HEK293 (cell line): Measurements from ENCODE around the gene ISOC2.

Experiments
- CTCF ChIA-PET: fragments of 350-600 bp; formaldehyde crosslinking; extraction: SDS; loops from one replicate; lab custom pipeline; 2021; ENCODE audit warnings: antibody characterized with exemption; lab: Yijun Ruan, JAX
- POLR2A ChIA-PET: fragments of 300-600 bp; formaldehyde crosslinking; extraction: SDS; loops from one replicate; lab custom pipeline; 2020; ENCODE audit warnings: antibody characterized with exemption, inconsistent platforms; lab: Yijun Ruan, JAX
- H3K27ac ChIP-seq: fragments of 200-500 bp; sonication (Bioruptor generic); 2 replicates; pipeline ENCODE4 v1.5.1; 2014; ENCODE audit warnings: low read depth, low read length, control low read depth, inconsistent platforms; ENCODE audit errors: extremely low read depth
- H3K36me3 ChIP-seq, 2 experiments: fragments of 200-500 bp in 1 of 2; sonication (Bioruptor generic) in 1 of 2; 1 replicate in 1 of 2; 2 replicates in 1 of 2; pipeline ENCODE4 v1.5.1; 2014 to 2017; ENCODE audit warnings: inconsistent platforms in 2 of 2, low read length in 2 of 2; ENCODE audit not compliant: control insufficient read depth in 2 of 2, insufficient read depth in 1 of 2
- H3K4me1 ChIP-seq: fragments of 200-500 bp; sonication (Bioruptor generic); 2 replicates; pipeline ENCODE4 v1.5.1; 2014; ENCODE audit warnings: mild to moderate bottlenecking, low read length, inconsistent platforms; ENCODE audit not compliant: control insufficient read depth, insufficient read depth
- H3K4me3 ChIP-seq: 2 replicates; pipeline ENCODE4 v1.5.1; 2011; ENCODE audit warnings: low read depth, mild to moderate bottlenecking, control low read depth, low read length, moderate library complexity
- H3K9me3 ChIP-seq: fragments of 200-500 bp; sonication (Bioruptor generic); 2 replicates; pipeline ENCODE4 v1.5.1; 2014; ENCODE audit warnings: low read depth, low read length, inconsistent platforms; ENCODE audit not compliant: control insufficient read depth, insufficient read depth
- HOXC10 ChIP-seq: sonication (generic); formaldehyde crosslinking; IDR thresholded peaks from 2 replicates; pipeline ENCODE4 v1.8.1; 2023; ENCODE audit warnings: mild to moderate bottlenecking, missing genetic modification reagents
- IKZF3 ChIP-seq: fragments of 450-650 bp; IDR thresholded peaks from 2 replicates; pipeline ENCODE4 v1.5.0; 2018; ENCODE audit warnings: missing biosample characterization, mild to moderate bottlenecking, missing genetic modification characterization, moderate library complexity
- KLF10 ChIP-seq: fragments of 450-650 bp; IDR thresholded peaks from 2 replicates; pipeline ENCODE4 v1.5.1; 2018; ENCODE audit warnings: missing biosample characterization, mild to moderate bottlenecking, missing genetic modification characterization
- KLF9 ChIP-seq: fragments of 450-650 bp; formaldehyde crosslinking; IDR thresholded peaks from 2 replicates; pipeline ENCODE4 v1.5.1; 2016; ENCODE audit warnings: missing biosample characterization, missing genetic modification characterization, low read depth
- PRDM1 ChIP-seq: fragments of 450-650 bp; formaldehyde crosslinking; IDR thresholded peaks from 2 replicates; pipeline ENCODE4; 2016; ENCODE audit warnings: missing biosample characterization, missing genetic modification characterization
- SCRT2 ChIP-seq: fragments of 450-650 bp; formaldehyde crosslinking; IDR thresholded peaks from 2 replicates; pipeline ENCODE4 v1.5.1; 2016; ENCODE audit warnings: missing biosample characterization, missing genetic modification characterization
- SP3 ChIP-seq: fragments of 450-650 bp; formaldehyde crosslinking; IDR thresholded peaks from 2 replicates; pipeline ENCODE4 v1.5.1; 2016; ENCODE audit warnings: missing biosample characterization, missing genetic modification characterization
- TCF7L2 ChIP-seq: IDR thresholded peaks from 2 replicates; pipeline ENCODE4 v1.6.1; 2011; ENCODE audit warnings: low read depth, mild to moderate bottlenecking, inconsistent platforms, low read length, moderate library complexity, borderline replicate concordance
- YY1 ChIP-seq: fragments of 450-650 bp; formaldehyde crosslinking; IDR thresholded peaks from 2 replicates; pipeline ENCODE4 v1.5.1; 2018; ENCODE audit warnings: missing biosample characterization, missing genetic modification characterization
- ZBTB11 ChIP-seq: fragments of 450-650 bp; formaldehyde crosslinking; conservative IDR thresholded peaks from 2 replicates; pipeline ENCODE4 v1.5.1; 2016; ENCODE audit warnings: low read depth, missing biosample characterization, missing genetic modification characterization
- ZNF112 ChIP-seq: fragments of 450-650 bp; formaldehyde crosslinking; IDR thresholded peaks from 2 replicates; pipeline ENCODE4 v1.5.0; 2017; ENCODE audit warnings: missing biosample characterization, missing genetic modification characterization
- ZNF146 ChIP-seq: fragments of 450-650 bp; formaldehyde crosslinking; IDR thresholded peaks from 2 replicates; pipeline ENCODE4 v1.5.1; 2016; ENCODE audit warnings: missing biosample characterization, missing genetic modification characterization
- ZNF169 ChIP-seq: fragments of 450-650 bp; formaldehyde crosslinking; IDR thresholded peaks from 2 replicates; pipeline ENCODE4 v1.5.1; 2016; ENCODE audit warnings: missing biosample characterization, missing genetic modification characterization
- ZNF184 ChIP-seq: fragments of 450-650 bp; IDR thresholded peaks from 2 replicates; pipeline ENCODE4 v1.5.1; 2018; ENCODE audit warnings: missing biosample characterization, mild to moderate bottlenecking, missing genetic modification characterization
- ZNF24 ChIP-seq: fragments of 450-650 bp; formaldehyde crosslinking; IDR thresholded peaks from 2 replicates; pipeline ENCODE4 v1.5.1; 2016; ENCODE audit warnings: missing biosample characterization, missing genetic modification characterization
- ZNF311 ChIP-seq: fragments of 450-650 bp; formaldehyde crosslinking; IDR thresholded peaks from 2 replicates; pipeline ENCODE4 v1.5.1; 2017; ENCODE audit warnings: missing biosample characterization, missing genetic modification characterization, borderline replicate concordance
- ZNF449 ChIP-seq: fragments of 450-650 bp; formaldehyde crosslinking; IDR thresholded peaks from 2 replicates; pipeline ENCODE4 v1.5.1; 2017; ENCODE audit warnings: missing biosample characterization, mild to moderate bottlenecking, missing genetic modification characterization, moderate library complexity
- ZNF544 ChIP-seq: fragments of 450-650 bp; formaldehyde crosslinking; IDR thresholded peaks from 2 replicates; pipeline ENCODE4 v1.5.0; 2017; ENCODE audit warnings: missing biosample characterization, missing genetic modification characterization
- ZNF548 ChIP-seq: fragments of 450-650 bp; formaldehyde crosslinking; IDR thresholded peaks from 2 replicates; pipeline ENCODE4 v1.5.1; 2016; ENCODE audit warnings: missing biosample characterization, missing genetic modification characterization
- ZNF558 ChIP-seq: fragments of 450-650 bp; formaldehyde crosslinking; IDR thresholded peaks from 2 replicates; pipeline ENCODE4 v1.5.1; 2016; ENCODE audit warnings: missing biosample characterization, missing genetic modification characterization
- ZNF596 ChIP-seq: fragments of 450-650 bp; IDR thresholded peaks from 2 replicates; pipeline ENCODE4 v1.5.0; 2018; ENCODE audit warnings: missing biosample characterization, mild to moderate bottlenecking, missing genetic modification characterization, moderate library complexity
- ZNF623 ChIP-seq: fragments of 450-650 bp; formaldehyde crosslinking; IDR thresholded peaks from 2 replicates; pipeline ENCODE4 v1.5.1; 2016; ENCODE audit warnings: missing biosample characterization, missing genetic modification characterization
- ZNF639 ChIP-seq: fragments of 450-650 bp; formaldehyde crosslinking; IDR thresholded peaks from 2 replicates; pipeline ENCODE4 v1.5.1; 2016; ENCODE audit warnings: missing biosample characterization, missing genetic modification characterization
- ZNF658 ChIP-seq: fragments of 450-650 bp; formaldehyde crosslinking; IDR thresholded peaks from 2 replicates; pipeline ENCODE4; 2016; ENCODE audit warnings: missing biosample characterization, missing genetic modification characterization
- ZNF747 ChIP-seq: fragments of 450-650 bp; formaldehyde crosslinking; IDR thresholded peaks from 2 replicates; pipeline ENCODE4 v1.5.1; 2016; ENCODE audit warnings: missing biosample characterization, missing genetic modification characterization
- ZNF837 ChIP-seq: fragments of 450-650 bp; formaldehyde crosslinking; IDR thresholded peaks from 2 replicates; pipeline ENCODE4 v1.5.1; 2016; ENCODE audit warnings: missing biosample characterization, missing genetic modification characterization
- ZNF843 ChIP-seq: fragments of 450-650 bp; formaldehyde crosslinking; IDR thresholded peaks from 2 replicates; pipeline ENCODE4 v1.5.1; 2016; ENCODE audit warnings: missing biosample characterization, missing genetic modification characterization
- ZSCAN18 ChIP-seq: fragments of 450-650 bp; formaldehyde crosslinking; IDR thresholded peaks from 2 replicates; pipeline ENCODE4 v1.5.1; 2016; ENCODE audit warnings: missing biosample characterization, missing genetic modification characterization
- ZSCAN30 ChIP-seq: fragments of 450-650 bp; IDR thresholded peaks from 2 replicates; pipeline ENCODE4 v1.5.1; 2018; ENCODE audit warnings: missing biosample characterization, mild to moderate bottlenecking, missing genetic modification characterization, moderate library complexity

The ISOC2 gene

GRCh38 chr19:55461974-55462626 is 658 bp upstream of the ISOC2 start (continued):
- TF ChIP-seq ZNF747 (tag by site-specific recombination) (no peak), ZNF596 (tag by site-specific recombination) (peak; percentile 55; the same call in 1 of the 2 replicates), ZNF623 (tag by site-specific recombination) (peak; percentile 97), ZNF843 (tag by site-specific recombination) (0 out of 2 replicates have a peak, but pooled peaks have one; percentile 20), ZSCAN30 (tag by site-specific recombination) (0 out of 2 replicates have a peak, but pooled peaks have one; percentile 26), ZNF544 (tag by site-specific recombination) (no peak)

GRCh38 chr19:55460670-55461258 is 678 bp downstream of the ISOC2 start:
- Histone ChIP-seq H3K9me3 (no peaks in the 10 kb centered on the region), H3K27ac (peak overlapping the region; percentile 56; the same call in 1 of the 2 replicates), H3K36me3 (no peaks in the 10 kb centered on the region), H3K4me1 (peaks cover 12% of the 10 kb centered on the region), H3K4me3 (peak overlapping the region; percentile 85)
- ChIA-PET POLR2A (interaction anchor here (1.7 kb wide), 1 partner anchor 25 kb away, joined by 19 read pairs; the partner anchor contains the start of gene NAT14), CTCF (interaction anchor here (0.7 to 1.9 kb wide), 6 partner anchors 23 to 319 kb away, joined by 3 to 8 read pairs (median 4); no protein-coding TSS in a partner anchor)
- TF ChIP-seq HOXC10 (CRISPR knock-in tag) (no peak), ZNF558 (no peak), IKZF3 (no peak), ZSCAN18 (tag by site-specific recombination) (no peak), ZNF639 (tag by site-specific recombination) (no peak), YY1 (tag by site-specific recombination) (no peak), ZNF146 (tag by site-specific recombination) (no peak), KLF10 (no peak; the same call in 1 of the 2 replicates), ZNF658 (tag by site-specific recombination) (no peak), ZNF184 (tag by site-specific recombination) (no peak), ZNF24 (tag by site-specific recombination) (no peak), PRDM1 (peak; percentile 85), ZNF169 (tag by site-specific recombination) (no peak), ZNF837 (tag by site-specific recombination) (no peak), ZBTB11 (tag by site-specific recombination) (no peak), ZNF112 (tag by site-specific recombination) (no peak), TCF7L2 (no peak), ZNF548 (no peak), SP3 (tag by site-specific recombination) (no peak; the same call in none of the 2 replicates), KLF9 (tag by site-specific recombination) (peak; percentile 97), ZNF311 (tag by site-specific recombination) (no peak), ZNF449 (tag by site-specific recombination) (peak; percentile 76; the same call in 1 of the 2 replicates), SCRT2 (tag by site-specific recombination) (peak; percentile 1; the same call in 1 of the 2 replicates)
